GM12878 (cell line): Measurements from ENCODE around the gene FUT8. TPM values are rescaled to one million over a fixed set of nuclear protein-coding genes. Genes with fewer than 3 reads are reported as not detected.

Source experiments
- BACH1 ChIP-seq: fragments of 450-650 bp; IDR thresholded peaks from 2 replicates; pipeline ENCODE4 v1.6.1; 2017; ENCODE audit warnings: mild to moderate bottlenecking, borderline replicate concordance
- BMI1 ChIP-seq: fragments of 450-650 bp; IDR thresholded peaks from 2 replicates; pipeline ENCODE4 v1.6.1; 2016; ENCODE audit warnings: mild to moderate bottlenecking, moderate library complexity, borderline replicate concordance
- BRCA1 ChIP-seq: IDR thresholded peaks from 2 replicates; pipeline ENCODE4 v1.6.1; 2011; ENCODE audit warnings: low read depth, low read length, improper control_type of control experiment
- CHD1 ChIP-seq: IDR thresholded peaks from 2 replicates; pipeline ENCODE4 v1.6.1; 2012; ENCODE audit warnings: low read depth, low read length, improper control_type of control experiment
- EED ChIP-seq: sonication (generic); IDR thresholded peaks from 2 replicates; pipeline ENCODE4 v1.6.1; 2016; ENCODE audit warnings: antibody characterized with exemption, low read depth
- EGR1 ChIP-seq, 2 experiments: IDR thresholded peaks; 1 replicate in 1 of 2; 2 replicates in 1 of 2; pipeline ENCODE4 v1.6.1; 2011 to 2012; ENCODE audit warnings: low read depth in 2 of 2, low read length in 2 of 2, borderline replicate concordance in 1 of 2, mild to moderate bottlenecking in 1 of 2, moderate library complexity in 1 of 2
- ELK1 ChIP-seq: IDR thresholded peaks from 2 replicates; pipeline ENCODE4 v1.6.1; 2012; ENCODE audit warnings: low read depth, low read length, improper control_type of control experiment
- FOS ChIP-seq: IDR thresholded peaks from 3 replicates; pipeline ENCODE4 v1.6.1; 2011; ENCODE audit warnings: borderline replicate concordance; ENCODE audit not compliant: insufficient read length; ENCODE audit errors: extremely low read depth
- IKZF1 ChIP-seq: fragments of 450-650 bp; conservative IDR thresholded peaks from 2 replicates; pipeline ENCODE4 v1.6.1; 2017; ENCODE audit warnings: antibody characterized with exemption, mild to moderate bottlenecking
- JUNB ChIP-seq: IDR thresholded peaks from 2 replicates; pipeline ENCODE4 v1.6.1; 2016; ENCODE audit warnings: antibody characterized with exemption, mild to moderate bottlenecking
- KAT2A ChIP-seq: conservative IDR thresholded peaks from 2 replicates; pipeline ENCODE4 v1.6.1; 2011; ENCODE audit warnings: low read depth, low read length; ENCODE audit not compliant: control insufficient read depth
- MEF2A ChIP-seq: IDR thresholded peaks from 2 replicates; pipeline ENCODE4 v1.6.1; 2011; ENCODE audit warnings: low read depth, mild to moderate bottlenecking, low read length, moderate library complexity; ENCODE audit not compliant: insufficient read depth
- MEF2B ChIP-seq: fragments of 450-650 bp; IDR thresholded peaks from 2 replicates; pipeline ENCODE4 v1.6.1; 2018; ENCODE audit warnings: mild to moderate bottlenecking, moderate library complexity; ENCODE audit not compliant: partially characterized antibody, poor library complexity, severe bottlenecking
- MTA2 ChIP-seq: fragments of 450-650 bp; IDR thresholded peaks from 2 replicates; pipeline ENCODE4 v1.6.1; 2016; ENCODE audit warnings: low read depth, mild to moderate bottlenecking, moderate library complexity
- MYC ChIP-seq: IDR thresholded peaks from 2 replicates; pipeline ENCODE4 v1.6.1; 2011; ENCODE audit warnings: mild to moderate bottlenecking, low read length, moderate library complexity, inconsistent platforms; ENCODE audit not compliant: insufficient read depth, insufficient replicate concordance, insufficient read length, severe bottlenecking
- POLR2AphosphoS2 ChIP-seq: IDR thresholded peaks from 2 replicates; pipeline ENCODE4 v1.6.1; 2011; ENCODE audit warnings: low read depth, mild to moderate bottlenecking, low read length, improper control_type of control experiment, moderate library complexity
- TAF1 ChIP-seq: IDR thresholded peaks from 2 replicates; pipeline ENCODE4 v1.6.1; 2011; ENCODE audit warnings: mild to moderate bottlenecking, low read depth, low read length, borderline replicate concordance
- TCF7 ChIP-seq: IDR thresholded peaks from 2 replicates; pipeline ENCODE4 v1.6.1; 2014; ENCODE audit warnings: antibody characterized with exemption, borderline replicate concordance
- polyA plus RNA-seq, 11 experiments: library from polyadenylated mRNA; depleted of rRNA in 4 of 11; unstranded in 6 of 11; stranded (reverse) in 5 of 11; fragments of >200 nt; fragmentation: Nextera tagmentation in 4 of 11; fragmentation: Illumina TruSeq in 1 of 11; extraction: Ambion mirVana in 4 of 11; extraction: Trizol in 1 of 11; gene quantifications; 1 replicate in 1 of 11; 2 replicates in 10 of 11; pipeline versions ENCODE4 v1.2.1 to v1.2.3, GENCODE V29; 2011 to 2016; ENCODE audit warnings: inconsistent platforms in 2 of 11, missing spikeins in 2 of 11, low read depth in 1 of 11
- total RNA-seq, 4 experiments: library from RNA; depleted of rRNA in 3 of 4; stranded (reverse); fragments of >200 nt in 3 of 4; fragmentation: Illumina TruSeq in 1 of 4; extraction: Trizol in 1 of 4; gene quantifications; 2 replicates each; pipeline versions ENCODE4 v1.2.1 to v1.2.3, GENCODE V29; 2013 to 2021
- TF ChIP-seq, protein P1 (sequence below), 3 experiments: IDR thresholded peaks in 2 of 3; conservative IDR thresholded peaks in 1 of 3; 2 replicates each; pipeline ENCODE4 v1.5.1; 2011; ENCODE audit warnings: low read depth in 3 of 3, low read length in 3 of 3, mild to moderate bottlenecking in 3 of 3, control low read depth in 2 of 3, moderate library complexity in 2 of 3, inconsistent platforms in 1 of 3, mixed read lengths in 1 of 3; ENCODE audit not compliant: control insufficient read depth in 2 of 3, insufficient read depth in 1 of 3; ENCODE audit errors: extremely low read depth in 1 of 3
- TF ChIP-seq, protein P2 (sequence below): IDR thresholded peaks from 2 replicates; pipeline ENCODE4 v1.6.1; 2012; ENCODE audit warnings: low read depth, low read length, improper control_type of control experiment
- TF ChIP-seq, protein P3 (sequence below): fragments of 450-650 bp; IDR thresholded peaks from 2 replicates; pipeline ENCODE4 v1.6.1; 2017; ENCODE audit warnings: antibody characterized with exemption, mild to moderate bottlenecking, moderate library complexity

Gene FUT8
- total and polyA plus RNA-seq, 10 of the 15 experiments (the other 5 are each of a cell fraction or from before 2014, with no cell fraction given): 21.3 to 106 (median 66.3) TPM

DNA sequence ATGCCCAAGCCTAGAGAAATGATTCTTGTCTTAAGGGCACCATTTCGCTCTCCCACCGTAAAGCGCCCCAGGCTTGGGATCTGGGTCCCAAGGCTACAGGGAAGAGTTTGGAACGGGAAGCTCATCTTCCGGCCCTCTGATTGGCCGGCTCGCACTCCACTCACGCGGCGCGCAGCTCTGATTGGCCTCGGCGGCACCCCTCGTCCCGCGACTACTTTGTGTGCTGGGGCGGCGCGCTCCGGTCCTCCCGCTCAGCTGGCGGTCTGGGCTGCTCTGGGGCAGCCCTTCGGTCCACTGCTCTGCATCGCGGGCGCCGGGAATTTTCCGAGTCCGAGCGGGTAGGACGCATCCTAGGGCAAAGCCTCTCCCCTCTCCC is 886 bp upstream of the FUT8 start (continued):
- TF ChIP-seq MTA2 (no peak), MYC (no peak), FOS (peak; percentile 59), IKZF1 (peak; percentile 68), ELK1 (no peak), BACH1 (no peak), MEF2A (no peak), KAT2A (no peak), EED (peak; percentile 88), BMI1 (no peak), POLR2AphosphoS2 (0 out of 2 replicates have a peak, but pooled peaks have one; percentile 50), TAF1 (peak; percentile 29; the same call in 1 of the 2 replicates), MEF2B (no peak), TCF7 (no peak), EGR1 (IDR thresholded peaks at IDR 0.05; ENCODE audit: borderline replicate concordance in 1 of 2, low read depth in 2 of 2, low read length in 2 of 2) (no peak), JUNB (no peak), CHD1 (no peak), BRCA1 (no peak)
- TF ChIP-seq, protein P1, sequence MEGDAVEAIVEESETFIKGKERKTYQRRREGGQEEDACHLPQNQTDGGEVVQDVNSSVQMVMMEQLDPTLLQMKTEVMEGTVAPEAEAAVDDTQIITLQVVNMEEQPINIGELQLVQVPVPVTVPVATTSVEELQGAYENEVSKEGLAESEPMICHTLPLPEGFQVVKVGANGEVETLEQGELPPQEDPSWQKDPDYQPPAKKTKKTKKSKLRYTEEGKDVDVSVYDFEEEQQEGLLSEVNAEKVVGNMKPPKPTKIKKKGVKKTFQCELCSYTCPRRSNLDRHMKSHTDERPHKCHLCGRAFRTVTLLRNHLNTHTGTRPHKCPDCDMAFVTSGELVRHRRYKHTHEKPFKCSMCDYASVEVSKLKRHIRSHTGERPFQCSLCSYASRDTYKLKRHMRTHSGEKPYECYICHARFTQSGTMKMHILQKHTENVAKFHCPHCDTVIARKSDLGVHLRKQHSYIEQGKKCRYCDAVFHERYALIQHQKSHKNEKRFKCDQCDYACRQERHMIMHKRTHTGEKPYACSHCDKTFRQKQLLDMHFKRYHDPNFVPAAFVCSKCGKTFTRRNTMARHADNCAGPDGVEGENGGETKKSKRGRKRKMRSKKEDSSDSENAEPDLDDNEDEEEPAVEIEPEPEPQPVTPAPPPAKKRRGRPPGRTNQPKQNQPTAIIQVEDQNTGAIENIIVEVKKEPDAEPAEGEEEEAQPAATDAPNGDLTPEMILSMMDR (IDR thresholded peaks at IDR 0.05 in 2 of 3, conservative IDR thresholded peaks at IDR 0.05 in 1 of 3; ENCODE audit: control insufficient read depth in 2 of 3, extremely low read depth in 1 of 3, insufficient read depth in 1 of 3, low read depth in 3 of 3, low read length in 3 of 3): no peak; a peak in 1 of 6 replicates
- TF ChIP-seq, protein P2, sequence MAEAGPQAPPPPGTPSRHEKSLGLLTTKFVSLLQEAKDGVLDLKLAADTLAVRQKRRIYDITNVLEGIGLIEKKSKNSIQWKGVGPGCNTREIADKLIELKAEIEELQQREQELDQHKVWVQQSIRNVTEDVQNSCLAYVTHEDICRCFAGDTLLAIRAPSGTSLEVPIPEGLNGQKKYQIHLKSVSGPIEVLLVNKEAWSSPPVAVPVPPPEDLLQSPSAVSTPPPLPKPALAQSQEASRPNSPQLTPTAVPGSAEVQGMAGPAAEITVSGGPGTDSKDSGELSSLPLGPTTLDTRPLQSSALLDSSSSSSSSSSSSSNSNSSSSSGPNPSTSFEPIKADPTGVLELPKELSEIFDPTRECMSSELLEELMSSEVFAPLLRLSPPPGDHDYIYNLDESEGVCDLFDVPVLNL: no peak
- TF ChIP-seq, protein P3, sequence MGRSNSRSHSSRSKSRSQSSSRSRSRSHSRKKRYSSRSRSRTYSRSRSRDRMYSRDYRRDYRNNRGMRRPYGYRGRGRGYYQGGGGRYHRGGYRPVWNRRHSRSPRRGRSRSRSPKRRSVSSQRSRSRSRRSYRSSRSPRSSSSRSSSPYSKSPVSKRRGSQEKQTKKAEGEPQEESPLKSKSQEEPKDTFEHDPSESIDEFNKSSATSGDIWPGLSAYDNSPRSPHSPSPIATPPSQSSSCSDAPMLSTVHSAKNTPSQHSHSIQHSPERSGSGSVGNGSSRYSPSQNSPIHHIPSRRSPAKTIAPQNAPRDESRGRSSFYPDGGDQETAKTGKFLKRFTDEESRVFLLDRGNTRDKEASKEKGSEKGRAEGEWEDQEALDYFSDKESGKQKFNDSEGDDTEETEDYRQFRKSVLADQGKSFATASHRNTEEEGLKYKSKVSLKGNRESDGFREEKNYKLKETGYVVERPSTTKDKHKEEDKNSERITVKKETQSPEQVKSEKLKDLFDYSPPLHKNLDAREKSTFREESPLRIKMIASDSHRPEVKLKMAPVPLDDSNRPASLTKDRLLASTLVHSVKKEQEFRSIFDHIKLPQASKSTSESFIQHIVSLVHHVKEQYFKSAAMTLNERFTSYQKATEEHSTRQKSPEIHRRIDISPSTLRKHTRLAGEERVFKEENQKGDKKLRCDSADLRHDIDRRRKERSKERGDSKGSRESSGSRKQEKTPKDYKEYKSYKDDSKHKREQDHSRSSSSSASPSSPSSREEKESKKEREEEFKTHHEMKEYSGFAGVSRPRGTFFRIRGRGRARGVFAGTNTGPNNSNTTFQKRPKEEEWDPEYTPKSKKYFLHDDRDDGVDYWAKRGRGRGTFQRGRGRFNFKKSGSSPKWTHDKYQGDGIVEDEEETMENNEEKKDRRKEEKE: no peak
